GM10248 (cell line): Measurements from ENCODE around the gene ARHGAP33.

Experiments
- CTCF ChIA-PET: fragments of 300-600 bp; sonication (Branson Sonifier 250); formaldehyde crosslinking; extraction: SDS; loops from one replicate; lab custom pipeline; 2021; ENCODE audit warnings: antibody characterized with exemption; lab: Yijun Ruan, JAX
- POLR2A ChIA-PET: fragments of 350-650 bp; sonication (Branson Sonifier 250); formaldehyde crosslinking; extraction: SDS; loops from one replicate; lab custom pipeline; 2020; ENCODE audit warnings: antibody characterized with exemption; lab: Yijun Ruan, JAX
- DNase-seq: peaks from one replicate; pipeline ENCODE4 v3.0.0; 2012; ENCODE audit errors: extremely low spot score
- CTCF ChIP-seq: IDR thresholded peaks from 2 replicates; pipeline ENCODE4 v1.5.1; 2012; ENCODE audit warnings: mild to moderate bottlenecking, low read depth; ENCODE audit errors: extremely low read depth, missing control alignments, control extremely low read depth

Gene ARHGAP33

GRCh38 chr19:35776102-35776788, 881 bp downstream of the ARHGAP33 start:
- TF ChIP-seq CTCF = no peak
- DNase-seq = no peak
- POLR2A ChIA-PET = interaction anchor here (0.7 kb wide), 1 partner anchor 107 kb away, joined by 3 read pairs; no protein-coding TSS in a partner anchor
- CTCF ChIA-PET = interaction anchor here (0.8 kb wide), 1 partner anchor 82 kb away, joined by 3 read pairs; no protein-coding TSS in a partner anchor

GRCh38 chr19:35777086-35777841, 1.9 kb downstream of the ARHGAP33 start:
- POLR2A ChIA-PET = interaction anchor here (0.7 kb wide), 1 partner anchor 106 kb away, joined by 3 read pairs; no protein-coding TSS in a partner anchor
- no peak for DNase-seq
- TF ChIP-seq CTCF = no peak
- CTCF ChIA-PET = interaction anchor here (0.8 to 1.3 kb wide), 2 partner anchors 12 to 154 kb away, joined by 3 read pairs; no protein-coding TSS in a partner anchor

GRCh38 chr19:35777961-35778360, 2.6 kb downstream of the ARHGAP33 start:
- ChIA-PET POLR2A (no interaction called here), CTCF (interaction anchor here (0.8 to 1.3 kb wide), 2 partner anchors 12 to 153 kb away, joined by 3 read pairs; no protein-coding TSS in a partner anchor)
- no peak for TF ChIP-seq CTCF
- DNase-seq = no peak

GRCh38 chr19:35779033-35779432, 3.7 kb downstream of the ARHGAP33 start:
- POLR2A ChIA-PET = no interaction called here
- no peak for TF ChIP-seq CTCF
- DNase-seq = no peak
- CTCF ChIA-PET = no interaction called here

GRCh38 chr19:35780058-35780457, 4.7 kb downstream of the ARHGAP33 start:
- ChIA-PET POLR2A (no interaction called here), CTCF (no interaction called here)
- DNase-seq = no peak
- TF ChIP-seq CTCF = no peak

GRCh38 chr19:35780717-35781116, 5.4 kb downstream of the ARHGAP33 start:
- ChIA-PET CTCF (no interaction called here), POLR2A (no interaction called here)
- TF ChIP-seq CTCF = no peak
- DNase-seq = no peak
